Measurements from ENCODE around the gene OSBPL7. TPM values are rescaled to one million over a fixed set of nuclear protein-coding genes. Genes with fewer than 3 reads are reported as not detected.

The OSBPL7 gene
- total and polyA plus RNA-seq, 2 of the 13 experiments (the other 11 are each of a cell fraction or from before 2014, with no cell fraction given) = 4.7 to 6.6 TPM

GRCh38 chr17:47821424-47822391 lies at the start of gene OSBPL7 (continued):
- TF ChIP-seq IRF9 (CRISPR knock-in tag; IDR thresholded peaks at IDR 0.05; ENCODE audit: borderline replicate concordance) = peak; percentile 43; the same call in 1 of the 2 replicates
- no peak for TF ChIP-seq RFX5 (IDR thresholded peaks at IDR 0.05; ENCODE audit: low read depth, low read length)
- TF ChIP-seq U2AF2 (IDR thresholded peaks at IDR 0.05; ENCODE audit: low read depth, low read length) = no peak
- TF ChIP-seq HOXA3 (CRISPR knock-in tag; IDR thresholded peaks at IDR 0.05) = peak; percentile 50; the same call in 1 of the 2 replicates
- no peak for TF ChIP-seq PHF5A (CRISPR knock-in tag; IDR thresholded peaks at IDR 0.05; ENCODE audit: low read depth, unreplicated experiment)
- peak; percentile 80 for TF ChIP-seq KDM5B (CRISPR knock-in tag; IDR thresholded peaks at IDR 0.05; ENCODE audit: borderline replicate concordance)
- peak; percentile 50; the same call in 1 of the 2 replicates for TF ChIP-seq SMAD3 (CRISPR knock-in tag; IDR thresholded peaks at IDR 0.05)
- TF ChIP-seq TCF7 (IDR thresholded peaks at IDR 0.05; ENCODE audit: low read depth) = no peak
- TF ChIP-seq ZNF660 (CRISPR knock-in tag; IDR thresholded peaks at IDR 0.05; ENCODE audit: borderline replicate concordance, low read depth) = no peak
- TF ChIP-seq SP4 (CRISPR knock-in tag; IDR thresholded peaks at IDR 0.05) = peak; percentile 71; the same call in 1 of the 2 replicates
- no peak for TF ChIP-seq HNRNPK (IDR thresholded peaks at IDR 0.05; ENCODE audit: low read depth, low read length, poor library complexity, severe bottlenecking)
- no peak for TF ChIP-seq NBN (conservative IDR thresholded peaks at IDR 0.05)
- no peak for TF ChIP-seq SNAPC2 (CRISPR knock-in tag; IDR thresholded peaks at IDR 0.05)
- 0 out of 2 replicates have a peak, but pooled peaks have one; percentile 4 for TF ChIP-seq EEA1 (CRISPR knock-in tag; IDR thresholded peaks at IDR 0.05; ENCODE audit: borderline replicate concordance)
- TF ChIP-seq U2AF1 (optimal IDR thresholded peaks at IDR 0.05; ENCODE audit: low read depth, low read length) = no peak
- TF ChIP-seq MAZ (IDR thresholded peaks at IDR 0.05; ENCODE audit: borderline replicate concordance, low read depth, low read length) = peak; percentile 82; the same call in 1 of the 2 replicates
- TF ChIP-seq MAZ (CRISPR knock-in tag; IDR thresholded peaks at IDR 0.05; ENCODE audit: low read depth) = peak; percentile 86
- TF ChIP-seq HNRNPUL1 (IDR thresholded peaks at IDR 0.05; ENCODE audit: low read depth, low read length) = no peak
- no peak for TF ChIP-seq ZNF879 (CRISPR knock-in tag; IDR thresholded peaks at IDR 0.05)
- TF ChIP-seq KDM2A (CRISPR knock-in tag; IDR thresholded peaks at IDR 0.05; ENCODE audit: borderline replicate concordance, low read depth) = peak; percentile 75
- no peak for TF ChIP-seq ZNF577 (CRISPR knock-in tag; IDR thresholded peaks at IDR 0.05; ENCODE audit: borderline replicate concordance, low read depth)
- peak in 1 of 2 experiments; percentile 82; a peak in 2 of 4 replicates for TF ChIP-seq KLF16 (CRISPR knock-in tag; IDR thresholded peaks at IDR 0.05)
- TF ChIP-seq ZNF484 (CRISPR knock-in tag; IDR thresholded peaks at IDR 0.05; ENCODE audit: borderline replicate concordance, low read depth) = no peak
- TF ChIP-seq KLF15 (CRISPR knock-in tag; IDR thresholded peaks at IDR 0.05; ENCODE audit: borderline replicate concordance) = no peak; the same call in 1 of the 2 replicates
- TF ChIP-seq EZH2 (conservative IDR thresholded peaks at IDR 0.05; ENCODE audit: low read depth, low read length) = no peak
- TF ChIP-seq ZFP90 (CRISPR knock-in tag; IDR thresholded peaks at IDR 0.05; ENCODE audit: borderline replicate concordance) = no peak
- TF ChIP-seq BRCA1 (CRISPR knock-in tag; IDR thresholded peaks at IDR 0.05) = no peak
- TF ChIP-seq ZNF20 (CRISPR knock-in tag; IDR thresholded peaks at IDR 0.05) = no peak
- TF ChIP-seq ZNF343 (CRISPR knock-in tag; IDR thresholded peaks at IDR 0.05) = no peak
- TF ChIP-seq ZNF180 (CRISPR knock-in tag; IDR thresholded peaks at IDR 0.05; ENCODE audit: borderline replicate concordance, low read depth) = no peak
- TF ChIP-seq RBM22 (optimal IDR thresholded peaks at IDR 0.05; ENCODE audit: low read length) = no peak

All from HepG2 (cell line).